GM18498 (cell line): ENCODE measurements around the gene RASA4.
"Not testable (repeated sequence)": the region's sequence is repeated elsewhere in the genome, so short reads cannot be mapped to it uniquely, and the experiment has no call there.

ENCODE experiments used
- ATAC-seq: cut with Tn5 transposase; IDR thresholded peaks from one replicate; pipeline ENCODE4 v1.9.1; 2021; ENCODE audit warnings: mild to moderate bottlenecking, moderate library complexity; ENCODE audit not compliant: unreplicated experiment

The RASA4 gene

GRCh38 chr7:102606848-102607247 lies 9.7 kb downstream of the RASA4 start:
- ATAC-seq: not testable (repeated sequence)

- ATAC-seq: not testable (repeated sequence)
Measured at GRCh38 chr7:102604431-102605145, 12.0 kb downstream of the RASA4 start.

GRCh38 chr7:102602317-102602716 lies 14.2 kb downstream of the RASA4 start:
- ATAC-seq: not testable (repeated sequence)

- ATAC-seq: not testable (repeated sequence)
Measured at GRCh38 chr7:102599699-102600098, 16.9 kb downstream of the RASA4 start.

- ATAC-seq: not testable (repeated sequence)
Measured at GRCh38 chr7:102596036-102596435, 20.5 kb downstream of the RASA4 start.

- ATAC-seq: peak; percentile 76
Measured at GRCh38 chr7:102593637-102594334, 22.8 kb downstream of the RASA4 start.

- ATAC-seq: peak; percentile 55
Measured at GRCh38 chr7:102592477-102593019, 24.0 kb downstream of the RASA4 start.

- peak; percentile 36 for ATAC-seq
Measured at GRCh38 chr7:102589857-102590256, 26.7 kb downstream of the RASA4 start.

- ATAC-seq: not testable (repeated sequence)
Measured at GRCh38 chr7:102583495-102583894, 33.1 kb downstream of the RASA4 start.

GRCh38 chr7:102581722-102582121 lies 34.8 kb downstream of the RASA4 start:
- not testable (repeated sequence) for ATAC-seq

- not testable (repeated sequence) for ATAC-seq
Measured at GRCh38 chr7:102578486-102578885, 38.1 kb downstream of the RASA4 start.

GRCh38 chr7:102577315-102578240 lies 39.0 kb downstream of the RASA4 start:
- not testable (repeated sequence) for ATAC-seq

- not testable (repeated sequence) for ATAC-seq
Measured at GRCh38 chr7:102576363-102576762, 40.2 kb downstream of the RASA4 start.

GRCh38 chr7:102574607-102575006 lies 41.9 kb downstream of the RASA4 start:
- not testable (repeated sequence) for ATAC-seq

- ATAC-seq: peak; percentile 96
Measured at GRCh38 chr7:102572261-102573239, 44.0 kb downstream of the RASA4 start, which contains the start of gene POLR2J3. TSS of gene POLR2J3 (minus strand) at chr7:102572583. CDS start at chr7:102572521, 62 bp downstream.

GRCh38 chr7:102568620-102569019 lies 47.9 kb downstream of the RASA4 start:
- not testable (repeated sequence) for ATAC-seq

GRCh38 chr7:102550808-102551422 lies 65.6 kb downstream of the RASA4 start, which contains the start of gene SPDYE2:
TSS of gene SPDYE2 (plus strand) at chr7:102551226. CDS start at chr7:102553256, 2,030 bp downstream.
- ATAC-seq: not testable (repeated sequence)

- ATAC-seq: peak; percentile 64
Measured at GRCh38 chr7:102546353-102546752, 70.2 kb downstream of the RASA4 start.

GRCh38 chr7:102545288-102545687 lies 71.3 kb downstream of the RASA4 start:
- not testable (repeated sequence) for ATAC-seq
